Keratinocyte (primary cell): ENCODE data around the gene AXIN1.

ENCODE experiments used
- EZH2 ChIP-seq: IDR thresholded peaks from one replicate; pipeline ENCODE4 v1.6.1; 2012; ENCODE audit warnings: inconsistent platforms, mild to moderate bottlenecking, low read length, moderate library complexity
- TF ChIP-seq, protein P1 (sequence below), 3 experiments: IDR thresholded peaks in 1 of 3; conservative IDR thresholded peaks in 1 of 3; optimal IDR thresholded peaks in 1 of 3; 2 replicates in 2 of 3; 3 replicates in 1 of 3; pipeline versions ENCODE3 to v1.5.1; 2011; ENCODE audit warnings: low read length in 3 of 3, mild to moderate bottlenecking in 3 of 3, moderate library complexity in 2 of 3, control low read depth in 1 of 3, inconsistent platforms in 1 of 3; ENCODE audit not compliant: insufficient read depth in 2 of 3; ENCODE audit errors: extremely low read depth in 1 of 3

DNA sequence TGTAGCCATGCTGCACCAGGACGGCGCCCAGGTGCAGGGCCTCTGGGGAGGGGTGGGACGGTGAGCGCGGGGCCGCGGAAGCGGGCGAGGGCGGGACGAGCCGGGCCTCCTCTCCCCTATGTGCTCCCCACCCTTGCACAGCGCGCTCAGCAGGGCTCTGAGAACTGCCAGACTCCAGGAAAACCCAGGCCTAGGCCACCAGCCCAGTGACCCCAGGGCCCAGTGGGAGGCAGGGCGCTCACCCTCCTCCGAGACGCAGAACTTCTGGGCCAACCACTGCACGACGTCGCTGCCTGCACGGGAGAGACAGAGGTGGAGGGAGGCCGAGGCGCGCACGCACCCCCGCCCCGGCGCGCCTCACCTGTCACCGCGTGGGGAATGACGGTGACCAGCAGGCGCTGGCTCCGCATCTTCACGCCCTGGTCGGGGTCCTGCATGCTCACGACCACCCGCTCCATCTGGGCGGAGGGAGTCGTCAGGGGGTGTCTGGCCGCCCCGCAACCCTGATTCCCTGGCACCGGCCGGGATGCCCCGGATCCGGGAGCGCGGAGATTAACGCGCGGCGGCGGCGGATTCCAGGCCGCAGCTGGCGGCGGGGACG lies 77.4 kb downstream of the AXIN1 start:
- TF ChIP-seq, protein P1, sequence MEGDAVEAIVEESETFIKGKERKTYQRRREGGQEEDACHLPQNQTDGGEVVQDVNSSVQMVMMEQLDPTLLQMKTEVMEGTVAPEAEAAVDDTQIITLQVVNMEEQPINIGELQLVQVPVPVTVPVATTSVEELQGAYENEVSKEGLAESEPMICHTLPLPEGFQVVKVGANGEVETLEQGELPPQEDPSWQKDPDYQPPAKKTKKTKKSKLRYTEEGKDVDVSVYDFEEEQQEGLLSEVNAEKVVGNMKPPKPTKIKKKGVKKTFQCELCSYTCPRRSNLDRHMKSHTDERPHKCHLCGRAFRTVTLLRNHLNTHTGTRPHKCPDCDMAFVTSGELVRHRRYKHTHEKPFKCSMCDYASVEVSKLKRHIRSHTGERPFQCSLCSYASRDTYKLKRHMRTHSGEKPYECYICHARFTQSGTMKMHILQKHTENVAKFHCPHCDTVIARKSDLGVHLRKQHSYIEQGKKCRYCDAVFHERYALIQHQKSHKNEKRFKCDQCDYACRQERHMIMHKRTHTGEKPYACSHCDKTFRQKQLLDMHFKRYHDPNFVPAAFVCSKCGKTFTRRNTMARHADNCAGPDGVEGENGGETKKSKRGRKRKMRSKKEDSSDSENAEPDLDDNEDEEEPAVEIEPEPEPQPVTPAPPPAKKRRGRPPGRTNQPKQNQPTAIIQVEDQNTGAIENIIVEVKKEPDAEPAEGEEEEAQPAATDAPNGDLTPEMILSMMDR (optimal IDR thresholded peaks at IDR 0.05 in 1 of 3, IDR thresholded peaks at IDR 0.05 in 1 of 3, conservative IDR thresholded peaks at IDR 0.05 in 1 of 3; ENCODE audit: extremely low read depth in 1 of 3, insufficient read depth in 2 of 3, low read length in 3 of 3) = no peak
- TF ChIP-seq EZH2 = peak; percentile 83
